ENCODE data around the gene DOK5.

DNA sequence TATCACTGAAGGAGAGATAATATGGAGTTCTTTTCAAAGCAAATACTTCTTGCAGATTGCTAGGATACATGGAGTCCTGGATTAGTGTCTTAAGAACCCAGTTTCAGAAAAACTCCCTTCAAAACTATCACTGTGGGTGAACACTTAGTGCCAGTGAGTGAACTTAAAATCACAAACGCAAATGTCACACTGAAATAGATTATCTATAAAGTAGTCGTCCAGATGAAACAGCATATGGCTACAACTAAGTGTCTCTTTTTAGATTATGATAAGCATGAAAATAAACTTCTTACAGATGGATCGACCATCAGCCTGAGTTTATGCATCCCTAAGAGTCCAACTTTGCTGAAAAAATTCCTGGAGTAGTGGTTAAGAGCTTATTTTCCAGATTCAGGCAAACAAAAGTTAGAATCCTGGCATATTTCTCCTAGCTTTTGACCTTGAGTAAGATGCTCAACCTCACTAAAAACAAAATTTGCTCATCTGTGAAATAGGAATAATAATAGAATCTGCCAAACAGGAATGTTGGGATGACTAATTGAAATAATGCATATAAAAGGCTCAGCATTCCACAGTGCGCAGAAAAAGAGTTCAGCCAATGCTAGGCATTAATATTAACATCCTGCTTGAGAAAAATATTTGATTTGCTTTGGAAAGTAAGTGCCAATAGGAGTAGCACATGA, 70.4 kb downstream of the DOK5 start:
- TF ChIP-seq EP300 (IDR thresholded peaks at IDR 0.05; ENCODE audit: borderline replicate concordance in 1 of 2, low read depth in 1 of 2, low read length in 1 of 2), result no peak
- TF ChIP-seq TAF1 (IDR thresholded peaks at IDR 0.05; ENCODE audit: borderline replicate concordance, low read depth, low read length), result no peak
- TF ChIP-seq RCOR1 (IDR thresholded peaks at IDR 0.05; ENCODE audit: low read length), result no peak
- no peak for TF ChIP-seq NRF1 (IDR thresholded peaks at IDR 0.05; ENCODE audit: low read depth, low read length)
- no peak for TF ChIP-seq JUND (IDR thresholded peaks at IDR 0.05)
- no peak for TF ChIP-seq POLR2AphosphoS5 (IDR thresholded peaks at IDR 0.05; ENCODE audit: low read depth, low read length)
- TF ChIP-seq TEAD4 (IDR thresholded peaks at IDR 0.05; ENCODE audit: borderline replicate concordance, insufficient read depth), result no peak
- no peak for TF ChIP-seq EZH2phosphoT487 (IDR thresholded peaks at IDR 0.05; ENCODE audit: borderline replicate concordance, low read depth)
- TF ChIP-seq, protein P1, sequence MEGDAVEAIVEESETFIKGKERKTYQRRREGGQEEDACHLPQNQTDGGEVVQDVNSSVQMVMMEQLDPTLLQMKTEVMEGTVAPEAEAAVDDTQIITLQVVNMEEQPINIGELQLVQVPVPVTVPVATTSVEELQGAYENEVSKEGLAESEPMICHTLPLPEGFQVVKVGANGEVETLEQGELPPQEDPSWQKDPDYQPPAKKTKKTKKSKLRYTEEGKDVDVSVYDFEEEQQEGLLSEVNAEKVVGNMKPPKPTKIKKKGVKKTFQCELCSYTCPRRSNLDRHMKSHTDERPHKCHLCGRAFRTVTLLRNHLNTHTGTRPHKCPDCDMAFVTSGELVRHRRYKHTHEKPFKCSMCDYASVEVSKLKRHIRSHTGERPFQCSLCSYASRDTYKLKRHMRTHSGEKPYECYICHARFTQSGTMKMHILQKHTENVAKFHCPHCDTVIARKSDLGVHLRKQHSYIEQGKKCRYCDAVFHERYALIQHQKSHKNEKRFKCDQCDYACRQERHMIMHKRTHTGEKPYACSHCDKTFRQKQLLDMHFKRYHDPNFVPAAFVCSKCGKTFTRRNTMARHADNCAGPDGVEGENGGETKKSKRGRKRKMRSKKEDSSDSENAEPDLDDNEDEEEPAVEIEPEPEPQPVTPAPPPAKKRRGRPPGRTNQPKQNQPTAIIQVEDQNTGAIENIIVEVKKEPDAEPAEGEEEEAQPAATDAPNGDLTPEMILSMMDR (IDR thresholded peaks at IDR 0.05), result no peak
